A673 (cell line): ENCODE results near the gene HK2.

Experiments used
- EZH2 ChIP-seq: fragments of 200-600 bp; sonication (generic); IDR thresholded peaks from 2 replicates; pipeline ENCODE4 v1.6.1; 2017; ENCODE audit warnings: borderline replicate concordance, low read depth, mild to moderate bottlenecking, mixed read lengths, antibody characterized with exemption, low read length; ENCODE audit not compliant: poor library complexity, severe bottlenecking
- TF ChIP-seq, protein P1 (sequence below): fragments of 300-800, 200-600 bp; sonication (generic); conservative IDR thresholded peaks from 2 replicates; pipeline ENCODE4 v1.5.1; 2017; ENCODE audit warnings: low read depth, mild to moderate bottlenecking, antibody characterized with exemption, low read length, moderate library complexity, mixed read lengths

DNA sequence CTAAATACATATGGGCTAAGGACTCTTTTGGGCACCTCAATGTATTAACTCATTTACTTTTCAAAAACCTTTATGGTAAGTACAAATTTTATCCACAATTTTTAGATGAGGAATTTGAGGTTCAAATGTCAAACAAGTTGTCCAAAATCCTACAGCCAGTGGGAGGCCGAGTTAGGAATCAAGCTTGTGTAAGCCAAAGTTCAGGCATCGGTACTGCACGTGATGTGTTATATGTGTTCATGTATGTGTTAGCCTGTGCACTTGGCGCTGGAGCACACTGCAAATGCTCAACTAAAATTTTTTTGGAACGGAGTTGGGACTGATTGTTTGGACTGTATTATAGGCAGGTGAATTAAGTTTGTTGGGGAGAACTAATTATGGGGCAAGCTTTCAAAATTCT, 22.7 kb downstream of the HK2 start:
- TF ChIP-seq, protein P1, sequence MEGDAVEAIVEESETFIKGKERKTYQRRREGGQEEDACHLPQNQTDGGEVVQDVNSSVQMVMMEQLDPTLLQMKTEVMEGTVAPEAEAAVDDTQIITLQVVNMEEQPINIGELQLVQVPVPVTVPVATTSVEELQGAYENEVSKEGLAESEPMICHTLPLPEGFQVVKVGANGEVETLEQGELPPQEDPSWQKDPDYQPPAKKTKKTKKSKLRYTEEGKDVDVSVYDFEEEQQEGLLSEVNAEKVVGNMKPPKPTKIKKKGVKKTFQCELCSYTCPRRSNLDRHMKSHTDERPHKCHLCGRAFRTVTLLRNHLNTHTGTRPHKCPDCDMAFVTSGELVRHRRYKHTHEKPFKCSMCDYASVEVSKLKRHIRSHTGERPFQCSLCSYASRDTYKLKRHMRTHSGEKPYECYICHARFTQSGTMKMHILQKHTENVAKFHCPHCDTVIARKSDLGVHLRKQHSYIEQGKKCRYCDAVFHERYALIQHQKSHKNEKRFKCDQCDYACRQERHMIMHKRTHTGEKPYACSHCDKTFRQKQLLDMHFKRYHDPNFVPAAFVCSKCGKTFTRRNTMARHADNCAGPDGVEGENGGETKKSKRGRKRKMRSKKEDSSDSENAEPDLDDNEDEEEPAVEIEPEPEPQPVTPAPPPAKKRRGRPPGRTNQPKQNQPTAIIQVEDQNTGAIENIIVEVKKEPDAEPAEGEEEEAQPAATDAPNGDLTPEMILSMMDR: no peak
- TF ChIP-seq EZH2: no peak
